GM19240 (cell line): ENCODE measurements around the gene AMY2B.
"Not testable (repeated sequence)": the region's sequence is repeated elsewhere in the genome, so short reads cannot be mapped to it uniquely, and the experiment has no call there.

Source experiments
- DNase-seq: peaks from one replicate; pipeline ENCODE4 v3.0.0; 2011; ENCODE audit warnings: low spot score; ENCODE audit not compliant: insufficient read length

AMY2B gene

DNA sequence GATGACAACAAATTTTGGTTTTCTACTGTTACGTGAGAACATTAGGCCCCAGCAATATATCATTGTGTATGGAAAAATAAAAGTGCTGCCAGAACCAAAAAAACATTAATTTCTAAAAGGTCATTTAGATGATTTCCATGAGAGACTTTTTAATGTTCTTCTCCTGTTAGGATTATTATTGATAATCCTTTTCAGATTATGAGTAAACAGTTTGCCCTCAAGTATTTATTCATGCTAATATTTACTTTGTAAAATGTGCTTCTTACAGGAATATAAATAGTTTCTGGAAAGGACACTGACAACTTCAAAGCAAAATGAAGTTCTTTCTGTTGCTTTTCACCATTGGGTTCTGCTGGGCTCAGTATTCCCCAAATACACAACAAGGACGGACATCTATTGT is at the start of gene AMY2B:
Gene AMY2B, plus strand, starts transcription at position 301 of the 400 bp plus-strand sequence. Its CDS starts 14 bp downstream, at position 315.
- not testable (repeated sequence) for DNase-seq

- DNase-seq = no peak
Measured at GRCh38 chr1:103523346-103523745, 48.0 kb upstream of the AMY2B start.

DNA sequence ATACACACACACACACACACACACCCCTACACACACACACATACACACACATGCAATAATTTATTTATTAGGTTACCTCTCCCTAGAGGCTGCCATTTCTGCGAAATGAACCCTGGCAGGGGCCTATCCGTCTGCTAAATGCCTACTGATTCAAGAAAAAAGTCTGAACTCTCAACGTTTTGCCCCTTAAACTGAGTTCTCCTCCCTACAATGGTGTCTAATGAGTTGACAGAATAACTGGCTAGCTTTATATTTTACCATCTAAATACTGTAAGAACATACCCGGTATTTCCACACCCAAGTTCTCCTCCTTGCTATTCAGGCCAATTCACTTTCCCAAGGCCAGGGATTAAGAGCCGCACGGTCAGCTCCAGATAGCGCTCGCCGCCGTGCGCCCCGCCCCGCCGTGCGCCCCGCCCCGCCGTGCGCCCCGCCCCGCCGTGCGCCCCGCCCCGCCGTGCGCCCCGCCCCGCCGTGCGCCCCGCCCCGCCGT is 46.2 kb upstream of the AMY2B start:
- DNase-seq = no peak

DNA sequence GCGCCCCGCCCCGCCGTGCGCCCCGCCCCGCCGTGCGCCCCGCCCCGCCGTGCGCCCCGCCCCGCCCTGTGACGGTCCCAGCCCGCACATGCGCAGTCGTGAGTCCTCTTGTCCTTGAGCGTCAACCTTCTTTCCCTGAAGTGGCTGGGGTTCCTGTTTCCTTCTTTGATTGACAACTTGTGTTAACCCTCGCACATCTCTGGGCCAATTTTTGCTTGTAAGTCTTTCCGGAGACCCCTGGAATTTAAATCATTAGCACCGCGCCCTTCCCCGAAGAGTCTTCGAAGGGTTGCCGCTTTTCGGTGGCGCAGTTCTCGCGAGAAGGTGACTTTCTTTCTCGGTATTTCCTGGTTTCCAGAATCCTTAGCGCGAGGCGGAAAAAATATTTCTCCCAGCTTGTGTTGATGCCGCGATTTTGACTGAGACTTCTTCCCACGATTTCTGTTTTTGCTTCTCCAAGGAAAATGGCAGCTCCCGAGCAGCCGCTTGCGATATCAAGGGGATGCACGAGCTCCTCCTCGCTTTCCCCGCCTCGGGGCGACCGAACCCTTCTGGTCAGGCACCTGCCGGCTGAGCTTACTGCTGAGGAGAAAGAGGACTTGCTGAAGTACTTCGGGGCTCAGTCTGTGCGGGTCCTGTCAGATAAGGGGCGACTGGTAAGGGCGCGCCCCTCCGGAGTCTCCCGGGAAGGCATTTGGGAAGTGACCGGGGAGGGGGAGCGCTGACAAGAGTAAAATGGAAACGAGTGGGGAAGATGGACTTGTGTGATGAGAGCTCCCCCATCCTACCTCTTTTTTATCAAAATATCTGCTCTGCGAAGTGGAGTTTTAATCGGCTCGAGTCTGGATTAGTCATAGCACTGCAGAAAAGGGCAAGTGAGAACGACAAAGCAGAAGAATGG is 45.5 kb upstream of the AMY2B start, which contains the start of gene RNPC3:
Gene RNPC3, plus strand, starts transcription at position 93 of the 901 bp plus-strand sequence. Its CDS starts 372 bp downstream, at position 465.
- peak; percentile 46 for DNase-seq

- no peak for DNase-seq
Measured at GRCh38 chr1:103527331-103527730, 44.1 kb upstream of the AMY2B start.

DNA sequence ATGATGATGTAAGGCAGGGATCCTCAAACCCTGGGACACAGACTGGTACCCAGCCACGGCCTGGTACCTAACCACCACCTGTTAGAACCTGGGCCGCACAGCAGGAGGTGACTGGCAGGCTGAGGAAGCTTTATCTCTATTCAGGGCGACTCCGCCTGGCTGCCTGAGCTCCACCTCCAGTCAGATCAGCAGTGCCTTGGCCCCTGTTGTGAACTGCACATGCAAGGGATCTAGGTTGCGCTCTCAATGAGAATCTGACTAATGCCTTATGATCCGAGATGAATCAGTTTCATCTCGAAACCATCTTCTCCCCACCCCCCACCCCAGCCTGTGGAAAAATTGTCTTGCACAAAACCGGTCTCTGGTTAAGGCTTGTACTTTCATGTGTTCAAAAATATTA is 41.6 kb upstream of the AMY2B start:
- DNase-seq = no peak

GRCh38 chr1:103538226-103538625 is 33.2 kb upstream of the AMY2B start:
- DNase-seq = no peak

DNA sequence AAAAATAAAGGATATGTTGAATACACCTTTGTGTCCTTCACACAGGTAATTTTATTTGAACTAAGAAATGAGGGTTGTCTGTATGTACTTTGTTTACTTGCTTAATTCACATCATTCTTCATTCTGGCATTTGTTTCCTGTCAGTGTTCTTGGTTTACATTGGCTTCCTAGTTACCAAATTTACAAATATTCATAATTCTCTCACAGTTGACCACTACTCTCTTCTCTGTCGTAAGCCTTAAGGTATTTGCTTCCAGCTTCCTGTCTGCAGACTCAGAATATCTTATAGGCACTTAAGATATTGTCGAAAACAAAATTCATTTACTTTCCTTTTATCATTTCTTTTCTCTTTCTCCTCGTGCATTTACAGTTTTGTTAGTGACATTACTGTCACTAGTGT is 30.0 kb upstream of the AMY2B start:
- no peak for DNase-seq

DNA sequence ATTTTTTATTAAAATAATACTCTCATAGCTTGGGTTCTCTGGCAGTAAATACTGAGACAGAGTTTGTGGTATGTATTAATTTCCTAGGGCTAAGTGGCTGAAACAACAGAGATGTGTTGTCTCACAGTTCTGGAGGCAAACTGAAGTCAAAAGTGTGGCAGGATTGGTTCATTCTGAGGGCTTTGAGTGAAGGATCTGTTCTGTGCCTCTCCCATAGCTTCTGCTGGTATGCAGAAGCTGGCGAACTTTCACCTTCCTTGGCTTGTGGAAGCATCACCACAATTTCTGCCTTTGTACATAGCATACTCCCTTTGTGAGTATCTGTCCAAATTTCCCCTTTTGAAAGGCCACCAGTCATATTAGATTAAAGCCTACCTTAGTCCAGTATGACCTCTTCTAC is 24.9 kb upstream of the AMY2B start:
- no peak for DNase-seq

GRCh38 chr1:103547840-103548239 is 23.5 kb upstream of the AMY2B start:
- no peak for DNase-seq

- no peak for DNase-seq
Measured at GRCh38 chr1:103560427-103560826, 11.0 kb upstream of the AMY2B start.

- DNase-seq = not testable (repeated sequence)
Measured at GRCh38 chr1:103561124-103561523, 10.3 kb upstream of the AMY2B start.

DNA sequence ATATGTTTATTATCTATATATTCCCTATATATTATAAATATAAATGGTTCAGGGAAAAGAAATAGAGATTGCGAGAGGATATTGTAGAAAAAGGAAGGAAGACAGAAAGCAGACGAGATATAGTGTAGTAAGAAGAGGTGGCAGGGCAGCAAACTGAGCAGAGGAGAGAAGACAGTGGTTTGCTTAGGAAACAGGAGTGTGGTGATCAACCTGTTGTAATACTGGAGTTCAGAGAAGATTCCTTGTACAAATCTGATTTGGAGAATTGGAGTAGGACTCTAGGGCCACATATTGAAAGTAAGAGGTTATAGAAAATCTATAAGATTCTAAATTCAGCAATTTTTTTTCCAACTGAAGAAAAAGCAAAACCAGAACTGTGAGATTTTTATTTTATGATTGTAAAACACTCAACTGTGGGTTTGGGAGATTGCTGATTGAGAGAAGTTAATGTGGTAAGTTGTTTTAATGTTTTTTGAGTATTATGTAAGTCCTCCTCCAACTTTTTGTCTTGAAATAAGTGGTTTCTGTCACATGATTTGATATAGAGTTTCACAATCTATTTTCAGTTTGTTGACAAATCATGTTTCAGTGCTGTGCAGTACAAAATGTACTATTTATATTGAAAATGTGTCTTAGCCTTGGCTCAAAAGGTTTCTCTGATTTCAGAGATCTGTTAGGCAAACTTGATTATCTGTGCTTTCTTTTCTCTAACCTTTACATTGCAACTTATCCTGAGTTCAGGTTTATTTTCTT is 9.6 kb upstream of the AMY2B start:
- DNase-seq = no peak

DNA sequence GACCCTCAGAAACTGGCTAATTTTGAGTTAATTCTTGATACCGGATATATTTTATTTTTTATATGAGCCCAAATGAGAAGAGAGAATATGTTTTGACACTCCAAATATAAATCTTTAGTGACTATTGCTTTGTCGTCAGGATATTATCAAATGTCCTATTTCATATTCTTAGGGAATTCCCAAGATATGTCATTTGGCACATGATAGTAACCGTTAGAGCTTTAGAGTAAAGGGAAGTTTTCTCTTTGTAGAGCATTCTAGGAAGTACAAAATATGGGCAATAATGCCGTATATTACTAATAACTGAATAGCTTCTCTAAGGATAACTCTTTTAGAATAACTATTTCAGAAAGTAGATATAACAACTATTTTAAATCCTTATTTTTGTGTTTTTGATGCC is 8.3 kb upstream of the AMY2B start:
- no peak for DNase-seq

GRCh38 chr1:103569493-103569892 is 1.9 kb upstream of the AMY2B start:
- DNase-seq = no peak

GRCh38 chr1:103576065-103576464 is 4.7 kb downstream of the AMY2B start:
- no peak for DNase-seq

DNA sequence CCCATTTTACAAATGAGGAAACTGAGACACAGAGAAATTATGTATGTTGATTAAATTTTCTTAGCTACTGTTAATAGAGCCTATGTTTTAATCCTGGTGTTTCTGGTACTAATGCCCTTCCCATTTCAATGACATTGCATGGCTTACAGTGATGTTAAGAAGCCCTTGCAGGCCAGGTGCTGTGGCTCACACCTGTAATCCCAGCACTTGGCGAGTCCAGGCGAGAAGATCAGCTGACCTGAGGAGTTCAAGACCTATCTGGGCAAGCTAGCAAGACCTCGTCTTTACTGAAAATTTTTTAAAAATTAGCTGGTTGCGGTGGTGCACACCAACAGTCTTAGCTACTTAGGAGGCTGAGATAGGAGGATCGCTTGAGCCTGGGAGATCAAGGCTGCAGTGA is 5.4 kb downstream of the AMY2B start:
- DNase-seq = not testable (repeated sequence)

DNA sequence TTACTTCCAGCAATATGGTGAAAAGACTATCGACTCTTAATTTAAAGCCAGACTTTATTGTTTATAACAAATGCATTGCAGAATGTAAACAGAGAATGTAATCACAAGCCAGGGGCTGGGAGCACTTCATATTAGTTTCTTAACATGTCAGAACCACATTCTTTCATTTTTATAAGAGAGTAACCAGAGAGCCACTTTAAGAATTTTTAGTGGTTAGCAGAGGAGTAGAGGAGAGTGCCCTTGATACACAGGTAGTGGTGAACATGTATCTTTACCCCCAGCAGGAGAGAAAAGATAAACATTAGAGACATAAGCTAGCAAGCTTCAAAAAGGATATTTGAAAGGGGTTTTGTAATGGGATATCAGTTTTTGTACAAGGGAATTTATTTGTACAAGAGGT is 11.1 kb downstream of the AMY2B start:
- no peak for DNase-seq

DNA sequence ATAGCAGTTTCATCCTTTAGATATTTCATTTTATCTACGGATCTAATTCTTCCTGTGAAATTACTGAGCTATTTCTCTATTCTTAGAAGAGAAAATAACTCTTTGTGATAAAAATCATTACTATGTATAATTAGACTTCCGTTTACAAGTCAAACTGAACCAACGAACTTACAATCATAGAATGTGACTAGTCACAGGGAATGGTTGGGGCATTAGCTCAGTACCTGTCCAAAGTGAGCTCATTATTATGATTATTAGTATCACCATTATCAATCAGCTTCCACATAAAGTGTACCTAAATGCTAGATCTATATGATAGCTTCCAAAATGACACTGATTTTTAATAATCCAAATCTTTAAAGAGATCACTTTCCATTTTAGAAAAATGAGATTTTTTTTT is 12.5 kb downstream of the AMY2B start:
- DNase-seq = no peak

- no peak for DNase-seq
Measured at GRCh38 chr1:103584537-103584936, 13.1 kb downstream of the AMY2B start.

- not testable (repeated sequence) for DNase-seq
Measured at GRCh38 chr1:103602740-103603139, 31.4 kb downstream of the AMY2B start.

DNA sequence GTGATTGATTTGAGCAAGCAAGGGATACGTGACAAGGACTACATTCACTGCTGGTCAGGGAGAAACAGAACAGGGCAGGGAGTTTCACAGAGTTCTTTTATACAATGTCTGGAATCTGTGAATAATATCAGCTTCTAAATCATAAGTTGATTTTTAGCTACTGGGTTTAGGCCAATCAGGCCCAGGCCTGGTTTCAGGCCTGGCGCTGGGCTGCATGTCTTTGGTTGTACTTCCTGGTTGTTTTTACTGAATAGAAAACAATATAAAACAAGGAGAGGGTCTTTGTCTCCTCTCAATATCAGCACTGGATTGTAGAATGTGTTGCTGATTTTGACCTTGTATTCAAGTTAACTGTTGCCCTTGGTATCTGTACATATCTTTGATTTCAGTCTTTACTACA is 45.0 kb downstream of the AMY2B start:
- DNase-seq = no peak
